Memory B cell (primary cell): ENCODE data around the gene RASA3.

Experiments
- ATAC-seq: fragments of 150-1000 bp; cut with Tn5 transposase; 2 replicates; pipeline ENCODE4 v1.10.0; 2021; ENCODE audit warnings: low read depth, mild to moderate bottlenecking, moderate library complexity
- DNase-seq, 2 donors: peaks; one replicate each; pipeline ENCODE4 v3.0.0; 2022; ENCODE audit warnings: low spot score in 2 of 2
- H3K27ac Mint-ChIP-seq: one replicate; pipeline ENCODE4 v1.8.0; 2022; ENCODE audit warnings: mild to moderate bottlenecking, moderate library complexity, mixed read lengths
- H3K27me3 Mint-ChIP-seq: one replicate; pipeline ENCODE4 v1.8.0; 2022; ENCODE audit warnings: mixed read lengths
- H3K36me3 Mint-ChIP-seq: one replicate; pipeline ENCODE4 v1.8.0; 2022; ENCODE audit warnings: mild to moderate bottlenecking, mixed read lengths
- H3K4me1 Mint-ChIP-seq: one replicate; pipeline ENCODE4 v1.8.0; 2022; ENCODE audit warnings: mixed read lengths
- H3K4me3 Mint-ChIP-seq: one replicate; pipeline ENCODE4 v1.8.0; 2022; ENCODE audit warnings: mild to moderate bottlenecking, moderate library complexity, mixed read lengths
- H3K9me3 Mint-ChIP-seq: one replicate; pipeline ENCODE4 v1.8.0; 2022; ENCODE audit warnings: mixed read lengths

RASA3 gene

DNA sequence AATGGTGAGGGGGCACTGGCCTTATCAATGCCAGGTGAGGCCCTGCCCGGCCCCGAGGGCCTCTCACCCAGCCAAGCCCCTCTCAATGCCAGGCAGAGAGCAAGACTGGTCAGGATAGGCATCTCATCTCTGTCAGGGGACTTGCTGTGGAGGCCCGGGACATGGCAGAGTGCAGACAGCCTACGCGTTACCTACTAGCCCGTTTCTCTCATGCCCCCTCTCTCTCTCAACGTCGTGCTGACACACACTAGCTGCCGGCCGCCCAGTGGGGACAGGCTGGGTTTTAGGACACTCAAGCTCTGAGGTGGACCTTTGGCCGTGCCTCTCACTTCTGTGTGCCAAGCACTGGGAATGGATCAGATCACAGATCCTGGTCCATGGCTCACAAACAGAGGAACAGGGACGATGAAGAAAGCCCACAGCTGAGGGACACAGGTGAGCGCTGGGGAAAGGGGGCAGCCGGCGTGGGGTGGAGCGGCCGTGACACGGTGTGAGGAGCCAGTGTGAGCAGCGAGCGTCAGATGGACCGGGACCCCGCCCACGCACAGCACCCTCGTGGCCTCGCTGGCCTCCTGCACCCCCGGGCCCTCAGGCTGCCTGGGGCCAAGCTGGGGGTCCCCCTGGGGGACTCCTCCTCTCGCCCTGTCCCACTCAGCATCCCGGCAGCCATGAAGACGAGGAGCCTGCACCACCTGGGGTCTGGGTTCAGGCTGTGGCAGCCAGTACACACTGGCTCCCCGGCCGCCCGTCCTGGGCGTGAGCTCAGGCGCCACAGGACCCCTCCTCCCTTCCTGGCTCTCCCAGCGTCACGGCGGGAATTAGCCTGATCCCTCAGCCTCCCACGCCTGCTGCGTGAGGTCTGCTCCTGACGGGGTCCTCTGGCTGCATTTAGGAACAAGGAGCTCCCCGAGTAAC is 81.6 kb downstream of the RASA3 start:
- Mint-ChIP-seq H3K27ac (peak overlapping the region; percentile 12), H3K4me3 (peak overlapping the region; percentile 44), H3K4me1 (peaks cover 56% of the 10 kb centered on the region), H3K27me3 (no peaks in the 10 kb centered on the region), H3K9me3 (no peaks in the 10 kb centered on the region), H3K36me3 (peaks cover 6% of the 10 kb centered on the region)
- ATAC-seq (no peak), DNase-seq (no peak)

DNA sequence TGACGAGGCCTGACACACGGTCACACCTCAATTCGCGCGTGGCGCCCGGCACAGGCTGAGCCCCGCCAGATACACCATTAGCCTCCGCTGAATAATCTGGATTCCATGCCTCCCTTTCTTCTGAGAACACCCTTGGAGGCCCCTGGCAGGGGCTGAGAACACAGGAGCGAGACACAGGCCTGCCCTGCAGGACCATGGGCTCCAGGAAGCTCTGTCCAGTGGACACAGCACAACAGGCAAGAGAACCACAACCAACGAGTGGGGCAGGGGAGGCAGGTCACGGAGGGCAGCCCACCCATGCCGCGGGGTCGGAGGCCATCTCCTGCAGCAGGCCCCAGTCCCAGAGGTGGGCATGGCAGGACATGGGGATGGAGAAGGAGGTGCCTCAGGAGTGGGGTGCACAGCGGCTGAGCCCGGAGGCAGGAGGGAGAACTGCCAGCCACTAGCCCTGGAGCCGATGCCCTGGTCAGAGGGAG is 82.8 kb downstream of the RASA3 start:
- ATAC-seq (no peak), DNase-seq (no peak)
- no peaks in the 10 kb centered on the region for H3K27me3 Mint-ChIP-seq
- peaks cover 9% of the 10 kb centered on the region for H3K36me3 Mint-ChIP-seq
- peaks cover 61% of the 10 kb centered on the region for H3K4me1 Mint-ChIP-seq
- H3K9me3 Mint-ChIP-seq, result no peaks in the 10 kb centered on the region
- peak overlapping the region; percentile 94 for H3K27ac Mint-ChIP-seq
- H3K4me3 Mint-ChIP-seq, result peak overlapping the region; percentile 80

DNA sequence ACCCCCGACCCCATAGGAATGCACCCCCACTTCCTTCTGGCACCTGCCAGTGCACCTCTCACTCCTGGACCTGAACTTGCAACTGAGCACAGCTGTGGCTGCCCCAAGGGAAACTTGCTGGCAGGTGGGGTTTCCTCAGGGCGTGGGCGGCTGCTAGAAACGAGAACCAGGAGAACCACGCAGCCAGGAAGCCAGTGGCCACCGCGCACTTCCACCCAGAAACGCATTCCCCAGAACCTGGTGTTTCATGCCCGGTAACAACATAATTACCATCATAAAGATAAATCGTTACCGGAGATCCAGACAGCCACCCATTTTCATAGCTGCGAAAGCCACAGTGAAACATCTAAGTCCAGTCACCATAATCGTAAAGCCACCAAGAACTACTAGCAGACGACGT is 83.4 kb downstream of the RASA3 start:
- Mint-ChIP-seq H3K27me3 (no peaks in the 10 kb centered on the region), H3K4me1 (peaks cover 62% of the 10 kb centered on the region), H3K36me3 (peaks cover 12% of the 10 kb centered on the region), H3K9me3 (no peaks in the 10 kb centered on the region), H3K27ac (peak overlapping the region; percentile 94), H3K4me3 (peak overlapping the region; percentile 80)
- DNase-seq, result peak; percentile 61 to 66
- ATAC-seq, result peak; percentile 85

DNA sequence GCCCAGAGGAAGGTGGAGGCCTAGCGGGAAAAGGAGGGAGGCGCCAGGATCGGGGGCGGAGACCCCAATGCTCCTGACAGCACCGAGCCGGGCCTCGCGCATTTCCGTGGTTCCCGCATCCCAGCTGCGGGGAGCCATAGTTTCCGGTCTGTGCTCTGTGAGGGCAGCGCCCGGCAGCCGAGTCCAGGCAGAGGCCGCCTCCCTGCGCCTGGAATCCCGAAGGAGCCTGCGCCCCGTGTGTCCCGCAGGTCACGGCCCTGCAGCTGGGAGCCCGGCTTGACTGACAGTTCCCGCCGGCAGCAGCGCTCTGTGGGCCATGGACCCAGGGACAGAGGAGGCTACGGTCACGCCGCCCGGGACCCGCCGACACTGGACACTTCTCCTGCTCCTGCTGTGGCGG is 84.0 kb downstream of the RASA3 start:
- Mint-ChIP-seq H3K27ac (peak overlapping the region; percentile 94), H3K4me1 (peaks cover 62% of the 10 kb centered on the region), H3K36me3 (peaks cover 13% of the 10 kb centered on the region), H3K9me3 (no peaks in the 10 kb centered on the region), H3K4me3 (peak overlapping the region; percentile 83), H3K27me3 (no peaks in the 10 kb centered on the region)
- no peak for DNase-seq
- no peak for ATAC-seq

DNA sequence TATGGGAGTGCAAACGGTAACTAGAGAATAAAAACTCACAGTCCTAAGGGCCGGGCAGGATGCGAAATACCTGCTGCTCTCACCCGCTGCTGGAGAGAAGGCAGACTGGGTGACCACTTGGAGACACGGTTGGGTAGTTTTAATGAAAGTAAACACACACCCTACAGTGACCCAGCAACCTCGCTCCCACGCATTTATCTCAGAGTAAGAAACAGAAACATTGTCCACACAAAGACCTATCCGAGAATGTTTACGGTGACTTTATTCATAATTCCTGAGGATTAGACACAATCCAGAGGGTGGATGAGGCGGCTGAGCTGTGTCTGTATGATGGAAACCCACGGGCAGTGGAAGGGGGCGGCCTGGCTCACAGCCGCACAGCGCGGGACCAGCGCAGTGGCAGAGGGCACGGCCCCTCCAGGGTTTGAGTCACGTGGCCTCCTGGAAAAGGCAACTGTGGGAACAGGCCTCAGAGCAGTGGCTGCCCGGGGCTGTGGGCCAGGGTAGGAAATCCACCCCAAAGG is 85.0 kb downstream of the RASA3 start:
- H3K36me3 Mint-ChIP-seq, result peaks cover 18% of the 10 kb centered on the region
- ATAC-seq, result peak; percentile 56
- DNase-seq, result no peak
- peak overlapping the region; percentile 93 for H3K27ac Mint-ChIP-seq
- peaks cover 61% of the 10 kb centered on the region for H3K4me1 Mint-ChIP-seq
- H3K4me3 Mint-ChIP-seq, result peak overlapping the region; percentile 83
- no peaks in the 10 kb centered on the region for H3K27me3 Mint-ChIP-seq
- no peaks in the 10 kb centered on the region for H3K9me3 Mint-ChIP-seq

DNA sequence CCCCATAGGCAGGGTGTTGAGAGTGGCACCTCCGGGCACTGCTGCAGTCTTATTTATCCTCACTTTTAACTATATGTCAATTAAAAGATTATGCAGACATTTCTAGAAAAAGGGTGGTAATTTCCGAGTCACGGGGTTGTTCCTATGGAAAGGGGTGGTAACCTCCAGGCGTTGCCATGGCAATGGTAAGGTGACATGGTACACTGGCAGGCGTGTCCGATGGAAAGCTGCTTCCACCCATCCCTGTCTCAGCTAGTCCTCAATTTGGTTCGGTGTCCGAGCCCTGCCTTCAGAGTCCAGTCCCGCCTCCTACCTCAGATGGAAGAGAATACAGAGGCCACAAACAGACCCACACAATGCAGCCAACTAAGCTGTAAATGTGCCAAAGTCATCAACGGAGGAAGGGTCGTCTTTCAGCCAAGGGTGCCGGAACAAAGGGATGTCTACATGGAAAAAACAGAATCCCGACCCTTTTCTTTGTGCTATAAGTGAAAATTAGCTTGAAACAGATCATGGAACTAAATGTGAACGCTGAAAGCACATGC is 85.9 kb downstream of the RASA3 start:
- peaks cover 53% of the 10 kb centered on the region for H3K4me1 Mint-ChIP-seq
- H3K4me3 Mint-ChIP-seq, result peak overlapping the region; percentile 83
- peaks cover 21% of the 10 kb centered on the region for H3K36me3 Mint-ChIP-seq

DNA sequence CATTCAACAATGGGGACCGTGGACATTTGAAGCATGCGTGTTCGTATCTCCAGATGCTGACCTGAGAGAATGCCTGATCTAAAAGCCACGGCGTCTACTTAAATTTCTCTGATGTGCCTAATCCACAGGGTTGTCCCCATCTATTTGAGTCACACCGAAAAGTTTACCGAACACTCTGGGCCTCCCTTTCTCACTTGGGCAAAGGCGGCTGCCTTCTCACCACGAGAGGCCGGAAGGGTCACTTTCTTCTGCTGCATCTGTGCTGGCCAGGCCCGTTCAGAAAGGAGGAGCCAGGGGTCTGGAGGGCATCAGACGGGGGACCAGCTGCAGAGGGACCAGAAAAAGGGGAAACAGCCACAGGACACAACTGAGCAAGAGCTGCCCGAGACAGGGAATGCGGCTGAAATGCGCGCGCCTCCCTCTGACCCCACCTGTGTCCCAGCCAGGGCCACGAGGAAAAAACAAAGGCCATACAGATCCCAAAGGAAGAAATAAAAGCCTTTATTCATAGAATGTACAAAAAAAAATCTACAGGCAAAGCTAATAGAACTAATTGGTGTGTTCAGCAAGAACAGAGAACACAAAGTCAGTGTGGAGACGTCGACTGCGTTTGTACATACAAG is 87.2 kb downstream of the RASA3 start:
- H3K4me1 Mint-ChIP-seq, result peaks cover 47% of the 10 kb centered on the region
- peak overlapping the region; percentile 27 for H3K4me3 Mint-ChIP-seq

More for the DNA sequence above, 85.9 kb downstream of the RASA3 start:
- no peaks in the 10 kb centered on the region for H3K9me3 Mint-ChIP-seq
- H3K27me3 Mint-ChIP-seq, result no peaks in the 10 kb centered on the region
- no peak for DNase-seq
- peak overlapping the region; percentile 93 for H3K27ac Mint-ChIP-seq
- ATAC-seq, result no peak

DNA sequence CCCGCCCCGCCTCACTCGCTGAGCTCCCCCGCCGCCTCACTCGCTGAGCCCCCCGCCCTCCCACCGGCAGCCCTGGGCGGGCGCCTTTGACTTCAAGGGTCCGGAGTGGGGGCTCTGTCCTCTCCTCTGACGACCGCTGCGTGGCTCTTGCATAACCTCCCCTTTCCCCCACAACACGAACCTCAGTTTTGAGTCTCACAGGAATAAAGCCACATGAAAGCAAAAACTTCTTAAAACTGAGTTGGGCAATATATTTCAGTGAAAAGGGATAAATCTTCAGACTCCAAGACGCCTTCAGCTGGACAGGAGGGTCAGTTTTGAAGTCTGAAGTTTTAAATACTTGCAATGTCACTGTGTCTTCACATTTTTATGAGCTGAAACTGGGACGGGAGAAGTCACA is 87.9 kb downstream of the RASA3 start:
- H3K4me3 Mint-ChIP-seq, result peak overlapping the region; percentile 11
- peaks cover 22% of the 10 kb centered on the region for H3K36me3 Mint-ChIP-seq
- ATAC-seq (no peak), DNase-seq (no peak)
- peak overlapping the region; percentile 93 for H3K27ac Mint-ChIP-seq
- H3K9me3 Mint-ChIP-seq, result no peaks in the 10 kb centered on the region
- H3K27me3 Mint-ChIP-seq, result no peaks in the 10 kb centered on the region
- peaks cover 43% of the 10 kb centered on the region for H3K4me1 Mint-ChIP-seq

More for the DNA sequence above, 87.2 kb downstream of the RASA3 start:
- Mint-ChIP-seq H3K27me3 (no peaks in the 10 kb centered on the region), H3K36me3 (peaks cover 23% of the 10 kb centered on the region), H3K9me3 (no peaks in the 10 kb centered on the region), H3K27ac (peak overlapping the region; percentile 93)
- ATAC-seq, result no peak
- DNase-seq, result no peak

DNA sequence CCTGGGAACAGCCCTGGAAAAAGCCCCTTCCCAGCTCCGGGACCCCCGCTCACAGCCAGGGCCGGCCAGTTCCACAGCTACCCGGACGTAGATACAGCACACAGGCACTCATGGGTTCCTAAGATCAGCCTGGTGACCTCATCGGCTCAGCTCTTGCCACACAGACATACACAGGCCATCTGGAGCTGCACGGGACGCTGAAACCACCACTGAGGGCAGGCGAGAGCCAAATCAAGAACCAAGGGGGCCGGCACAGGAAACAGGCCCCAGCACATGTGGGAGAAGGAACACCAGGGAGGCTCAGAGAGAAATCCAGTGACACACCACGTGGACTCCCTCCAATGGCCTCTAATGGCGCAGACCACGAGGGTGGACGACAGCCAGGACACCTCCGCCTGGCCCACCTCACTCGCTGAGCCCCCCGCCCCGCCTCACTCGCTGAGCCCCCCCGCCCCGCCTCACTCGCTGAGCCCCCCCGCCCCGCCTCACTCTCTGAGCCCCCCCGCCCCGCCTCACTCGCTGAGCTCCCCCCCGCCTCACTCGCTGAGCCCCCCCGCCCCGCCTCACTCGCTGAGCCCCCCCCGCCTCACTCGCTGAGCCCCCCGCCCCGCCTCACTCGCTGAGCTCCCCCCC is 88.9 kb downstream of the RASA3 start:
- Mint-ChIP-seq H3K9me3 (no peaks in the 10 kb centered on the region), H3K36me3 (peaks cover 26% of the 10 kb centered on the region), H3K27me3 (no peaks in the 10 kb centered on the region), H3K4me1 (peaks cover 37% of the 10 kb centered on the region), H3K4me3 (no peak overlapping the region), H3K27ac (peak overlapping the region; percentile 88)
- no peak for DNase-seq
- ATAC-seq, result peak; percentile 71

DNA sequence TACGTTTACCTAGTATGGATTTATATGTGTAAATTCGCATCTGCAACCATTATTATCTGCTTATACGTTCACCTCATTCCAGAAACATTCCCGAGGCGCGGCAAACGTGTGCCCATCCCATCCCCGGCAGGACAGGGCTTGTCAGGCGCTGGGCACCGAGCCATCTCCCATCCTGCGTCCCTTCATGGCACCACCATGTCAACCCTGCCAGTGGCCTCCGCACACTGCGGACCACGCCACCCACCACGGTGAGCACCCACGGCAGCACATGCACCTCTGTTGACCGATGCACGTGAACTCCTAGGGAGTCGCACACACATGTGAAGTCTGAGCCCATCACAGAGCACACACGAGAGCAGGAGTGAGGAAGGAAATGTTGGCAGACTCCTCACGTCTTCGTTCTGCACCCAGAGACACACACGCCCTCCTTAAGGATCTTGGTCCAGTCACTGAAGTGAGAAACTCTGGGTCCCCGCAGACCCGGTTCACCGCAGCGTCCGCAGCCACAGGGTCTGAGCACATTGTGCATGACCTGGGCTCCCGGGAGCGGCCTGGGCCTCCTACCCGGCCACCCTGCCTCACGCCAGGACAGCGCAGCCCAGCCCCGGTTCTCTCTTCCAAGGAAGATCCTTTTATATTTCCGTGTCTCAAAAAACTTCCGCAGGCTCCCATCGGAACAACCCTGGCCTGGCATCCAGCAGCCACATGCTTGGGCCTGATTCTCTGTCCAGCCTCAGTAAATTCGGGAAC is 90.2 kb downstream of the RASA3 start:
- no peak overlapping the region for H3K4me3 Mint-ChIP-seq
- H3K9me3 Mint-ChIP-seq, result no peaks in the 10 kb centered on the region
- H3K36me3 Mint-ChIP-seq, result peaks cover 27% of the 10 kb centered on the region
- peaks cover 29% of the 10 kb centered on the region for H3K4me1 Mint-ChIP-seq
- peak overlapping the region; percentile 88 for H3K27ac Mint-ChIP-seq
- DNase-seq, result no peak
- no peak for ATAC-seq
- H3K27me3 Mint-ChIP-seq, result no peaks in the 10 kb centered on the region

DNA sequence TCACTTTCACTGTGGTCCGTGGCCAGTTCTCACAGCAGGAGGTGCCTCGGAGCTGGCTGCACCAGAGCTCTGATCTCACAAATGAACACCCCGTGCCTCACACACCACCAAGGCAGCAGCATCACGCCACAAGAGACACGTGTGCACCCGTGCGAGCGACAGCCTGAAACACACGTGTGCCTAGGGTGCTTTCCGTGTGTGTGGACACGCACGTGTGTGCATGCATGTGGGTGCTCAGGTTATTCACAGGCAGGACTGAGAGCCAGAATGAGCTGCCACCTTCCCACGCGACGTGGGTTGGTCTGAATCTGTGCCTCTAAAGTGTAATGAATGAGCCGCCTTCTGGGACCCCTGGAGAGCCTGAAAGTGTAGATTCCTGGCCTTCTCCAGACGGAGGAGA is 90.9 kb downstream of the RASA3 start:
- Mint-ChIP-seq H3K4me1 (peaks cover 21% of the 10 kb centered on the region), H3K27ac (no peak overlapping the region), H3K9me3 (no peaks in the 10 kb centered on the region), H3K27me3 (no peaks in the 10 kb centered on the region), H3K4me3 (no peak overlapping the region), H3K36me3 (peaks cover 33% of the 10 kb centered on the region)
- DNase-seq (no peak), ATAC-seq (no peak)

DNA sequence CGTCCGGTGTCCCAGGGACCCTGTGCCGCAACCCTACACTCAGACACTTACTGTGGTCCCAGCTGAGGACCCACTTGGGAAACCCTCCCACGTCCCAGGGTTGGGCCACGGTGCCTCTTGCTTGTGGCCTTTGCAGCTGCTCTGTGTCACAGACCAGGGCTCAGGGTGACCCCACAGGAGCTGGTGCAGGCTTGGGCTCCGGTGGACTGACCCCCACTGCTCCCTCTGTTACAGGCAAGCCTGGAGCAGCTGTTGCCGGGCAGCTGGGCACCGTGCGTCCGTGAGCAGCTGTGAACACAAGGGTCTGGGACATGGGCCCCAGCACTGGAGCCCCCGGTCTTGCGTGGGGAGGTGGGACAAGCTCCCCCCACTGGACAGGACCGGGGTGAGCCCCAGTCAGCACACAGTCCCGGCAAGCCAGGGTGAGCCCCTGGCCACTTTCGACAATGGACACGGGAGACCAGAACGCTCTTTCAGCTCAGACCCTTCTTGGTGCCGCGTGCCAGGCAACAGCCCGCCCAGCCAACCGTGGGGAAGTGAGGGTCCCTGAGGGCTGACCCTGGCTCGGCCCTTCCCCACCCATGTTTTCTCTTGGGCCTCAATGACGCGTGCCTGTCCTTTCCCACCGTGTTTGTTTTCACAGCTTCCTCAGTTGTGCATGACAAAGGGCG is 92.8 kb downstream of the RASA3 start:
- H3K4me3 Mint-ChIP-seq, result no peak overlapping the region
- no peaks in the 10 kb centered on the region for H3K27me3 Mint-ChIP-seq
- no peak for ATAC-seq
- H3K36me3 Mint-ChIP-seq, result peaks cover 33% of the 10 kb centered on the region
- H3K9me3 Mint-ChIP-seq, result no peaks in the 10 kb centered on the region
- H3K4me1 Mint-ChIP-seq, result peaks cover 10% of the 10 kb centered on the region
- no peak for DNase-seq
- H3K27ac Mint-ChIP-seq, result no peak overlapping the region

DNA sequence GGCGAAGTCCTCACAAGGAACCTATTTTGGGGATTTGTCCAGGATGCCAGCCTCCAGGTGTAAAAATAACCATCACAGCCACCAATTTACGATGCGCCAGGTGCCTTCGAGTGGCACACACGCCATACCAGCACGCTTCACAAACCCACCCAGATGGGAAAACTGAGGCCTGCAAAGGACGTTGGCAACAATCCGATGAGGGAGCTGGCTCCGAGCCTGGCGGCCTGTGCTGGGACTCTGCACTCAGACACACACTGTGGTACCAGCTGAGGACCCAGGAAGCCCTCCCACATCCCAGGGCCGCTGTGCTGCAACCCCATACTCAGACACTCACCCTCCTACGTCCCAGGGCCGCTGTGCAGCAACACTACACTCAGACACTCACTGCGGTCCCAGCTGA is 93.5 kb downstream of the RASA3 start:
- Mint-ChIP-seq H3K4me1 (peaks cover 9% of the 10 kb centered on the region), H3K4me3 (no peak overlapping the region), H3K9me3 (no peaks in the 10 kb centered on the region), H3K27ac (no peak overlapping the region), H3K27me3 (no peaks in the 10 kb centered on the region), H3K36me3 (peaks cover 32% of the 10 kb centered on the region)
- ATAC-seq, result no peak
- DNase-seq, result no peak
